HCT116 (cell line): Measurements from ENCODE around the gene CD84. TPM values are rescaled to one million over a fixed set of nuclear protein-coding genes. Genes with fewer than 3 reads are reported as not detected.

Source experiments
- ATAC-seq: fragments of 200-7000 bp; cut with Tn5 transposase; 2 replicates; pipeline ENCODE4 v1.9.1; 2020; ENCODE audit warnings: mild to moderate bottlenecking, moderate library complexity
- BruUV-seq: library from RNA; stranded (reverse); fragments of 400-500 nt; replicated peaks from 2 replicates; lab custom pipeline; 2021; lab: Mats Ljungman, UMichigan
- CTCF ChIA-PET: fragments of 300-600 bp; sonication (Branson Sonifier 250); formaldehyde crosslinking; loops from one replicate; lab custom pipeline; 2021; ENCODE audit warnings: antibody characterized with exemption; lab: Charles Lee
- POLR2A ChIA-PET: fragments of 300-600, 350-600 bp; sonication (Branson Sonifier 250); formaldehyde crosslinking; loops from one replicate; lab custom pipeline; 2021; ENCODE audit warnings: antibody characterized with exemption; lab: Charles Lee
- RAD21 ChIA-PET, 2 experiments: fragments of 300-600 bp; sonication (Branson Sonifier 250); formaldehyde crosslinking; loops; one replicate each; lab custom pipeline; 2023; ENCODE audit warnings: low total read pairs in 2 of 2; ENCODE audit not compliant: uncharacterized antibody in 2 of 2, unreplicated experiment in 2 of 2, low non-redundant PET in 1 of 2; lab: Charles Lee
- DNase-seq: peaks from one replicate; pipeline ENCODE4 v3.0.0-alpha.2; 2010; ENCODE audit warnings: low read depth, low spot score
- H2AFZ ChIP-seq: fragments of 200-600 bp; shearing (Covaris generic), sonication (generic); 2 replicates; pipeline ENCODE4 v1.6.1; 2017; ENCODE audit warnings: low read depth, mixed run types, mixed read lengths, antibody characterized with exemption, low read length; ENCODE audit not compliant: poor library complexity, severe bottlenecking
- H3K27ac ChIP-seq: 2 replicates; pipeline ENCODE4 v1.5.1; 2012; ENCODE audit warnings: low read depth, low read length
- H3K27me3 ChIP-seq: fragments of 200-600 bp; sonication (generic); 2 replicates; pipeline ENCODE4 v1.6.1; 2016; ENCODE audit warnings: mixed run types, low read length, mixed read lengths; ENCODE audit not compliant: insufficient read depth
- H3K36me3 ChIP-seq, 2 experiments: fragments of 200-500 bp in 1 of 2; fragments of 200-600 bp in 1 of 2; sonication (Bioruptor generic) in 1 of 2; sonication (generic) in 1 of 2; 2 replicates each; pipeline versions ENCODE4 v1.5.1 to v1.6.1; 2014 to 2016; ENCODE audit warnings: low read length in 2 of 2, inconsistent platforms in 1 of 2, mixed read lengths in 1 of 2, mixed run types in 1 of 2; ENCODE audit not compliant: insufficient read depth in 2 of 2, control insufficient read depth in 1 of 2
- H3K4me1 ChIP-seq, 2 experiments: fragments of 200-600 bp in 1 of 2; sonication (generic) in 1 of 2; 2 replicates each; pipeline versions ENCODE4 v1.5.1 to v1.6.1; 2012 to 2017; ENCODE audit warnings: low read length in 2 of 2, inconsistent platforms in 1 of 2, mild to moderate bottlenecking in 1 of 2, mixed read lengths in 1 of 2, mixed run types in 1 of 2, moderate library complexity in 1 of 2; ENCODE audit not compliant: insufficient read depth in 2 of 2, control insufficient read depth in 1 of 2
- H3K4me2 ChIP-seq: fragments of 200-600 bp; sonication (generic); 2 replicates; pipeline ENCODE4 v1.6.1; 2017; ENCODE audit warnings: mixed run types, low read length, mixed read lengths
- H3K4me3 ChIP-seq, 2 experiments: fragments of 200-600 bp in 1 of 2; sonication (generic) in 1 of 2; replicated peaks in 1 of 2; 2 replicates each; pipeline ENCODE4 v1.5.1; 2011 to 2016; ENCODE audit warnings: low read length in 2 of 2, control low read depth in 1 of 2, low read depth in 1 of 2, mild to moderate bottlenecking in 1 of 2, mixed read lengths in 1 of 2, mixed run types in 1 of 2
- H3K79me2 ChIP-seq: fragments of 200-600 bp; sonication (generic); 2 replicates; pipeline ENCODE4 v1.6.1; 2017; ENCODE audit warnings: mild to moderate bottlenecking, mixed run types, low read length, moderate library complexity, mixed read lengths; ENCODE audit not compliant: insufficient read depth
- H3K9ac ChIP-seq: fragments of 200-600 bp; sonication (generic); 2 replicates; pipeline ENCODE4 v1.6.1; 2016; ENCODE audit warnings: low read length, mixed read lengths
- H3K9me2 ChIP-seq: fragments of 200-600 bp; sonication (generic), shearing (Covaris generic); 2 replicates; pipeline ENCODE4 v1.6.1; 2017; ENCODE audit warnings: mixed run types, mild to moderate bottlenecking, moderate library complexity; ENCODE audit not compliant: insufficient read depth
- H3K9me3 ChIP-seq, 2 experiments: fragments of 200-500 bp in 1 of 2; fragments of 200-600 bp in 1 of 2; sonication (Bioruptor generic) in 1 of 2; sonication (generic) in 1 of 2; 2 replicates each; pipeline ENCODE4 v1.6.1; 2014 to 2017; ENCODE audit warnings: low read length in 2 of 2, mixed read lengths in 2 of 2, inconsistent platforms in 1 of 2, low read depth in 1 of 2, mild to moderate bottlenecking in 1 of 2, mixed run types in 1 of 2, moderate library complexity in 1 of 2; ENCODE audit not compliant: control insufficient read depth in 1 of 2, insufficient read depth in 1 of 2
- H4K20me1 ChIP-seq: fragments of 200-600 bp; sonication (generic), shearing (Covaris generic); 2 replicates; pipeline ENCODE4 v1.6.1; 2017; ENCODE audit warnings: mixed run types, mild to moderate bottlenecking, moderate library complexity; ENCODE audit not compliant: insufficient read depth
- CBX3 ChIP-seq: IDR thresholded peaks from 2 replicates; pipeline ENCODE4 v1.6.1; 2012; ENCODE audit warnings: low read depth
- CEBPB ChIP-seq: IDR thresholded peaks from 2 replicates; pipeline ENCODE4 v1.6.1; 2012; ENCODE audit warnings: low read depth
- EGR1 ChIP-seq: IDR thresholded peaks from 2 replicates; pipeline ENCODE4 v1.6.1; 2012; ENCODE audit warnings: low read depth
- ELF1 ChIP-seq: IDR thresholded peaks from 2 replicates; pipeline ENCODE4 v1.6.1; 2012; ENCODE audit warnings: low read depth, borderline replicate concordance
- EZH2 ChIP-seq: fragments of 200-600 bp; sonication (generic); IDR thresholded peaks from 2 replicates; pipeline ENCODE4 v1.6.1; 2017; ENCODE audit warnings: antibody characterized with exemption, mixed run types
- FOSL1 ChIP-seq: IDR thresholded peaks from 2 replicates; pipeline ENCODE4 v1.6.1; 2012; ENCODE audit warnings: low read depth
- POLR2AphosphoS5 ChIP-seq: IDR thresholded peaks from 2 replicates; pipeline ENCODE4 v1.6.1; 2011; ENCODE audit warnings: mild to moderate bottlenecking, low read depth, low read length, moderate library complexity
- RAD21 ChIP-seq: IDR thresholded peaks from 2 replicates; pipeline ENCODE4 v1.6.1; 2012; ENCODE audit warnings: low read depth, mild to moderate bottlenecking
- SP1 ChIP-seq: IDR thresholded peaks from 2 replicates; pipeline ENCODE4 v1.6.1; 2012; ENCODE audit warnings: low read depth
- TCF7L2 ChIP-seq: IDR thresholded peaks from 2 replicates; pipeline ENCODE4 v1.7.0; 2011; ENCODE audit warnings: borderline replicate concordance, inconsistent platforms; ENCODE audit not compliant: insufficient read depth, insufficient read length; ENCODE audit errors: extremely low read depth
- ZFX ChIP-seq: fragments of 450-650 bp; IDR thresholded peaks from 2 replicates; pipeline ENCODE4 v1.6.1; 2017
- ZNF274 ChIP-seq: fragments of 200-500 bp; sonication (Bioruptor generic); IDR thresholded peaks from 2 replicates; pipeline ENCODE4 v1.6.1; 2014; ENCODE audit warnings: mild to moderate bottlenecking, low read depth, low read length, inconsistent platforms
- intact Hi-C: fragments of 100-400 bp; cut with micrococcal nuclease; formaldehyde crosslinking; loops from 2 replicates; pipeline ENCODE4 v1.10.0; 2022
- total RNA-seq: library from RNA; stranded (reverse); gene quantifications from one replicate; pipeline ENCODE4 v1.2.1, GENCODE V29; 2021; ENCODE audit not compliant: unreplicated experiment
- TF ChIP-seq, protein P1 (sequence below): IDR thresholded peaks from 2 replicates; pipeline ENCODE4 v1.6.1; 2011; ENCODE audit warnings: mild to moderate bottlenecking, low read length, moderate library complexity; ENCODE audit not compliant: insufficient replicate concordance; ENCODE audit errors: extremely low read depth
- TF ChIP-seq, protein P2 (sequence below): IDR thresholded peaks from 2 replicates; pipeline ENCODE4 v1.6.1; 2012

Gene CD84
- total RNA-seq, 1 experiment from 2014 or later, result 0.02 TPM

GRCh38 chr1:160605205-160605604 is 25.9 kb upstream of the CD84 start:
- intact Hi-C loops, result loop anchor here (5.0 kb wide), 1 partner anchor 503 kb away; no protein-coding TSS in a partner anchor
- RAD21 ChIA-PET, result no interaction called here

More at GRCh38 chr1:160605205-160605604, 25.9 kb upstream of the CD84 start:
- no peaks in the 10 kb centered on the region for H3K79me2 ChIP-seq
- no peaks in the 10 kb centered on the region for H3K36me3 ChIP-seq
- peaks cover 16% of the 10 kb centered on the region; the same call in 1 of the 2 replicates for H3K27me3 ChIP-seq
- no peaks in the 10 kb centered on the region for H3K4me1 ChIP-seq
- no peak overlapping the region for H3K9ac ChIP-seq
- H3K27ac ChIP-seq, result no peak overlapping the region
- H3K4me3 ChIP-seq, result no peak overlapping the region
- 0 out of 4 replicates have a peak, but pooled peaks cover 0 to 5% of the 10 kb centered on the region in 2 experiments for H3K9me3 ChIP-seq
- no peaks in the 10 kb centered on the region for H3K9me2 ChIP-seq
- ChIA-PET CTCF (interaction anchor here (1.4 to 1.6 kb wide), 2 partner anchors 14 to 177 kb away, joined by 3 to 5 read pairs; no protein-coding TSS in a partner anchor), POLR2A (no interaction called here)
- no peak for DNase-seq
- TF ChIP-seq, protein P1, sequence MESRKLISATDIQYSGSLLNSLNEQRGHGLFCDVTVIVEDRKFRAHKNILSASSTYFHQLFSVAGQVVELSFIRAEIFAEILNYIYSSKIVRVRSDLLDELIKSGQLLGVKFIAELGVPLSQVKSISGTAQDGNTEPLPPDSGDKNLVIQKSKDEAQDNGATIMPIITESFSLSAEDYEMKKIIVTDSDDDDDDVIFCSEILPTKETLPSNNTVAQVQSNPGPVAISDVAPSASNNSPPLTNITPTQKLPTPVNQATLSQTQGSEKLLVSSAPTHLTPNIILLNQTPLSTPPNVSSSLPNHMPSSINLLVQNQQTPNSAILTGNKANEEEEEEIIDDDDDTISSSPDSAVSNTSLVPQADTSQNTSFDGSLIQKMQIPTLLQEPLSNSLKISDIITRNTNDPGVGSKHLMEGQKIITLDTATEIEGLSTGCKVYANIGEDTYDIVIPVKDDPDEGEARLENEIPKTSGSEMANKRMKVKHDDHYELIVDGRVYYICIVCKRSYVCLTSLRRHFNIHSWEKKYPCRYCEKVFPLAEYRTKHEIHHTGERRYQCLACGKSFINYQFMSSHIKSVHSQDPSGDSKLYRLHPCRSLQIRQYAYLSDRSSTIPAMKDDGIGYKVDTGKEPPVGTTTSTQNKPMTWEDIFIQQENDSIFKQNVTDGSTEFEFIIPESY, result no peak
- no peak for TF ChIP-seq ZNF274
- TF ChIP-seq EGR1, result no peak
- no peak for TF ChIP-seq CEBPB
- no peak for TF ChIP-seq ELF1
- TF ChIP-seq, protein P2, sequence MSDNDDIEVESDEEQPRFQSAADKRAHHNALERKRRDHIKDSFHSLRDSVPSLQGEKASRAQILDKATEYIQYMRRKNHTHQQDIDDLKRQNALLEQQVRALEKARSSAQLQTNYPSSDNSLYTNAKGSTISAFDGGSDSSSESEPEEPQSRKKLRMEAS, result no peak
- no peak for TF ChIP-seq ZFX
- no peak for TF ChIP-seq SP1
- TF ChIP-seq RAD21, result no peak
- TF ChIP-seq POLR2AphosphoS5, result no peak
- no peak for TF ChIP-seq EZH2
- no peak for TF ChIP-seq TCF7L2
- TF ChIP-seq CBX3, result no peak
- no peak for TF ChIP-seq FOSL1
- TF ChIP-seq, all 23 proteins: peak for 0
- Histone ChIP-seq H2AFZ (no peak overlapping the region), H3K4me2 (no peak overlapping the region), H4K20me1 (no peaks in the 10 kb centered on the region)
- BruUV-seq, result no TSS peak
- no peak for ATAC-seq
